ENCODE results near the gene MAN2B2.

DNA sequence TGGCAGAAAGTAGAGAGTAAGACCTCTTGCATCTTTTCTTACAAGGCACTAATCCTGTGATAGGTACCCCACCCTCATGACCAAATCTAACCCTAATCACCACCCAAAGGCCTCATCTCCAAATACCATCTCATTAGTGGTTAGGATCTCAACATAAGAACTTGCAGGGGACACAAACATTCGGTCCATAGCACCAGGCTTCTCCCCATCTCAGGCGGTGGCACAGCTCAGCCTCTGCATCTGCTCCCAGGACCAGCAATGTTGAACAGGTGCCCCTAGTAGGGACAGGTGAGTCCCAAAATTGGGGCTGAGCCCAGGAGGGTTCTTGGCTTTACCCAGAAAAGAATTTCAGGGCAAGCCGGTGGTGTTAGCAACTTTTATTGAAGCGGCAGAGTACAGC, 57.1 kb downstream of the MAN2B2 start:
- TF ChIP-seq EZH2 (IDR thresholded peaks at IDR 0.05; ENCODE audit: low read length), result no peak
- TF ChIP-seq, protein P1, sequence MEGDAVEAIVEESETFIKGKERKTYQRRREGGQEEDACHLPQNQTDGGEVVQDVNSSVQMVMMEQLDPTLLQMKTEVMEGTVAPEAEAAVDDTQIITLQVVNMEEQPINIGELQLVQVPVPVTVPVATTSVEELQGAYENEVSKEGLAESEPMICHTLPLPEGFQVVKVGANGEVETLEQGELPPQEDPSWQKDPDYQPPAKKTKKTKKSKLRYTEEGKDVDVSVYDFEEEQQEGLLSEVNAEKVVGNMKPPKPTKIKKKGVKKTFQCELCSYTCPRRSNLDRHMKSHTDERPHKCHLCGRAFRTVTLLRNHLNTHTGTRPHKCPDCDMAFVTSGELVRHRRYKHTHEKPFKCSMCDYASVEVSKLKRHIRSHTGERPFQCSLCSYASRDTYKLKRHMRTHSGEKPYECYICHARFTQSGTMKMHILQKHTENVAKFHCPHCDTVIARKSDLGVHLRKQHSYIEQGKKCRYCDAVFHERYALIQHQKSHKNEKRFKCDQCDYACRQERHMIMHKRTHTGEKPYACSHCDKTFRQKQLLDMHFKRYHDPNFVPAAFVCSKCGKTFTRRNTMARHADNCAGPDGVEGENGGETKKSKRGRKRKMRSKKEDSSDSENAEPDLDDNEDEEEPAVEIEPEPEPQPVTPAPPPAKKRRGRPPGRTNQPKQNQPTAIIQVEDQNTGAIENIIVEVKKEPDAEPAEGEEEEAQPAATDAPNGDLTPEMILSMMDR (optimal IDR thresholded peaks at IDR 0.05 in 1 of 3, IDR thresholded peaks at IDR 0.05 in 1 of 3, conservative IDR thresholded peaks at IDR 0.05 in 1 of 3; ENCODE audit: extremely low read depth in 1 of 3, insufficient read depth in 2 of 3, low read length in 3 of 3), result no peak
